Mesenchymal stem cell (in vitro differentiated cells and primary cell): ENCODE results near the gene MATCAP1.

Experiments used
- DNase-seq: peaks from one replicate; pipeline ENCODE4 v3.0.0-alpha.2; 2013
- H2AFZ ChIP-seq: one replicate; pipeline ENCODE4 v1.6.1; 2013; ENCODE audit warnings: low read depth, mild to moderate bottlenecking, control low read depth, inconsistent platforms, low read length, moderate library complexity
- H2AK5ac ChIP-seq: 2 replicates; pipeline ENCODE4 v1.6.1; 2013; ENCODE audit warnings: low read length, moderate library complexity, mild to moderate bottlenecking, inconsistent platforms; ENCODE audit not compliant: severe bottlenecking
- H2BK120ac ChIP-seq: one replicate; pipeline ENCODE4 v1.6.1; 2013; ENCODE audit warnings: low read depth, mild to moderate bottlenecking, inconsistent platforms, low read length, moderate library complexity
- H2BK12ac ChIP-seq, 2 experiments: one replicate each; pipeline ENCODE4 v1.6.1; 2013; ENCODE audit warnings: inconsistent platforms in 2 of 2, low read length in 2 of 2, mild to moderate bottlenecking in 2 of 2, moderate library complexity in 2 of 2, control low read depth in 1 of 2
- H2BK15ac ChIP-seq: one replicate; pipeline ENCODE4 v1.6.1; 2013; ENCODE audit warnings: mild to moderate bottlenecking, low read depth, inconsistent platforms; ENCODE audit not compliant: poor library complexity, severe bottlenecking
- H2BK5ac ChIP-seq: 2 replicates; pipeline ENCODE4 v1.6.1; 2013; ENCODE audit warnings: low read depth, mild to moderate bottlenecking, low read length, control low read depth, inconsistent platforms; ENCODE audit not compliant: poor library complexity, severe bottlenecking
- H3K14ac ChIP-seq, 2 experiments: one replicate each; pipeline ENCODE4 v1.6.1; 2013; ENCODE audit warnings: inconsistent platforms in 2 of 2, low read length in 2 of 2, control low read depth in 1 of 2, mild to moderate bottlenecking in 1 of 2, moderate library complexity in 1 of 2
- H3K18ac ChIP-seq, 2 experiments: one replicate each; pipeline ENCODE4 v1.6.1; 2013; ENCODE audit warnings: inconsistent platforms in 2 of 2, low read length in 2 of 2, control low read depth in 1 of 2, low read depth in 1 of 2, mild to moderate bottlenecking in 1 of 2
- H3K23ac ChIP-seq, 2 experiments: one replicate each; pipeline ENCODE4 v1.6.1; 2013; ENCODE audit warnings: inconsistent platforms in 2 of 2, low read length in 2 of 2, mild to moderate bottlenecking in 2 of 2, moderate library complexity in 2 of 2, control low read depth in 1 of 2
- H3K27ac ChIP-seq: 2 replicates; pipeline ENCODE4 v1.5.1; 2013; ENCODE audit warnings: mild to moderate bottlenecking, moderate library complexity, low read length, control low read depth, inconsistent platforms; ENCODE audit not compliant: poor library complexity, severe bottlenecking
- H3K27me3 ChIP-seq, 2 experiments: 2 replicates each; pipeline versions ENCODE4 v1.6.1 to v1.7.0; 2013; ENCODE audit warnings: low read length in 2 of 2, mild to moderate bottlenecking in 2 of 2, moderate library complexity in 2 of 2, control low read depth in 1 of 2, inconsistent platforms in 1 of 2; ENCODE audit not compliant: control insufficient read depth in 1 of 2, insufficient read depth in 1 of 2
- H3K36me3 ChIP-seq, 2 experiments: 2 replicates each; pipeline versions ENCODE4 v1.6.1 to v1.7.0; 2013; ENCODE audit warnings: low read length in 2 of 2, control low read depth in 1 of 2, inconsistent platforms in 1 of 2, low read depth in 1 of 2, mild to moderate bottlenecking in 1 of 2; ENCODE audit not compliant: insufficient read depth in 2 of 2, control insufficient read depth in 1 of 2
- H3K4ac ChIP-seq, 2 experiments: one replicate each; pipeline ENCODE4 v1.6.1; 2013; ENCODE audit warnings: inconsistent platforms in 2 of 2, low read length in 2 of 2, mild to moderate bottlenecking in 2 of 2, moderate library complexity in 2 of 2, control low read depth in 1 of 2, low read depth in 1 of 2
- H3K4me1 ChIP-seq: 2 replicates; pipeline ENCODE4 v1.6.1; 2013; ENCODE audit warnings: low read depth, low read length, control low read depth; ENCODE audit not compliant: control insufficient read depth, insufficient read depth
- H3K4me2 ChIP-seq: 2 replicates; pipeline ENCODE4 v1.6.1; 2013; ENCODE audit warnings: low read length, mild to moderate bottlenecking, inconsistent platforms; ENCODE audit not compliant: poor library complexity, severe bottlenecking
- H3K4me3 ChIP-seq, 2 experiments: 2 replicates each; pipeline versions ENCODE4 v1.5.1 to v1.7.0; 2013; ENCODE audit warnings: low read length in 2 of 2, mild to moderate bottlenecking in 2 of 2, control low read depth in 1 of 2, low read depth in 1 of 2; ENCODE audit not compliant: insufficient read depth in 1 of 2
- H3K79me1 ChIP-seq: replicated peaks from 2 replicates; pipeline ENCODE4 v1.6.1; 2013; ENCODE audit warnings: mild to moderate bottlenecking, control low read depth, low read length, inconsistent platforms; ENCODE audit not compliant: poor library complexity, severe bottlenecking
- H3K9ac ChIP-seq: 2 replicates; pipeline ENCODE4 v1.7.0; 2013; ENCODE audit warnings: mild to moderate bottlenecking, low read length, moderate library complexity
- H3K9me3 ChIP-seq: 2 replicates; pipeline ENCODE4 v1.7.0; 2013; ENCODE audit warnings: mild to moderate bottlenecking, low read length; ENCODE audit not compliant: control insufficient read depth
- H4K8ac ChIP-seq: one replicate; pipeline ENCODE4 v1.6.1; 2013; ENCODE audit warnings: inconsistent platforms, mild to moderate bottlenecking, low read length, moderate library complexity
- H4K91ac ChIP-seq: one replicate; pipeline ENCODE4 v1.6.1; 2013; ENCODE audit warnings: mild to moderate bottlenecking, low read length, inconsistent platforms
- WGBS: methylation state at CpG from one replicate; pipeline ENCODE4 v1.1.7; 2013; ENCODE audit warnings: mixed read lengths; 5-methylcytosine and 5-hydroxymethylcytosine counted together

Gene MATCAP1

GRCh38 chr16:67184995-67185650 lies 1.4 kb upstream of the MATCAP1 start:
- no peaks in the 10 kb centered on the region for H3K9me3 ChIP-seq
- peaks cover 0 to 6% of the 10 kb centered on the region in 2 experiments for H3K36me3 ChIP-seq
- H3K27me3 ChIP-seq, result no peaks in the 10 kb centered on the region
- H3K18ac ChIP-seq, result no peak overlapping the region
- no peak overlapping the region for H2BK120ac ChIP-seq
- peak overlapping the region in 1 of 2 experiments; percentile 82 for H3K4me3 ChIP-seq
- H3K4ac ChIP-seq, result no peak overlapping the region
- H2BK5ac ChIP-seq, result no peak overlapping the region
- no peak overlapping the region for H2BK15ac ChIP-seq
- peak; percentile 93 for DNase-seq
- H2AFZ ChIP-seq, result no peak overlapping the region
- 23% methylated on average over 43 of the region's 43 CpGs for WGBS
- H4K91ac ChIP-seq, result no peak overlapping the region
- peaks cover 28% of the 10 kb centered on the region for H3K4me1 ChIP-seq
- no peak overlapping the region for H3K14ac ChIP-seq
- H3K79me1 ChIP-seq, result peaks cover 16% of the 10 kb centered on the region
- no peak overlapping the region for H3K27ac ChIP-seq
- H3K23ac ChIP-seq, result peak overlapping the region in 1 of 2 experiments; percentile 2
- no peak overlapping the region for H2BK12ac ChIP-seq
- no peak overlapping the region for H3K4me2 ChIP-seq
- H4K8ac ChIP-seq, result no peak overlapping the region
- peak overlapping the region; percentile 31 for H3K9ac ChIP-seq
- H2AK5ac ChIP-seq, result no peak overlapping the region

DNA sequence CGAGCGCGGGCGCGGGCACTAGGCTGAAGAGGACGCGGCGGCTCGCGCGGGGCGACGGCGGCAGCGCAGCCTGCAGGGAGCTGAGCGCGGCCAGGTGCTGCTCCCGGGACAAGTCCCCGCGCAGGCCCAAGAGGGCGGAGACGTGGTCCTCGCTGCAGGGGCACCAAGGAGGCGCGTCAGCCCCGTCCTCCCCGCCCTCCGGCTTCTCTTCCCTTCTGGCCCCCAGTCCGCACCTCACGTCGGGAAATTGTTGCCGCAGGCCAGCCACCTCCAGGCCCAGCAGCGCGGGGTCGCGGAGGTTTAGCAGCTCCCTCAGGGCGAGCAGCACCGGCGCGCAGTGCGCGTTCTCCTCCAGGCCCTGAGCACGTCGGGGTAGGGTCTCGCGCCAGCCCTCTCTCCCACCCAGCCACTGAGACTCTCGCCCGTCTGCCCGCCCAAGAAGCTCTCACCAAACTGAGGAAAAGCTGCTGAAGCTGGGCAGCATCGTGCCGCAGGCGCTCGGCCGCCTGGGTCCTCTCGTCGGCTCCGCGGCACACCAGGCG lies 761 bp upstream of the MATCAP1 start:
- H3K18ac ChIP-seq, result peak overlapping the region in 1 of 2 experiments; percentile 54
- WGBS, result 16% methylated on average over 42 of the region's 59 CpGs

GRCh38 chr16:67183284-67183626 lies 508 bp downstream of the MATCAP1 start:
- Histone ChIP-seq H2BK5ac (no peak overlapping the region), H3K36me3 (peaks cover 0 to 15% of the 10 kb centered on the region in 2 experiments), H2AFZ (no peak overlapping the region), H2BK12ac (no peak overlapping the region), H3K27ac (no peak overlapping the region), H3K9ac (peak overlapping the region; percentile 89), H3K14ac (no peak overlapping the region), H3K4me2 (peak overlapping the region; percentile 64), H2BK15ac (peak overlapping the region; percentile 8), H3K79me1 (peaks cover 24% of the 10 kb centered on the region), H3K23ac (no peak overlapping the region), H3K18ac (no peak overlapping the region), H3K4me3 (peak overlapping the region; percentile 50 to 82), H3K4ac (peak overlapping the region in 1 of 2 experiments; percentile 19), H3K4me1 (peaks cover 35% of the 10 kb centered on the region), H2BK120ac (no peak overlapping the region), H4K91ac (no peak overlapping the region), H3K9me3 (no peaks in the 10 kb centered on the region), H2AK5ac (no peak overlapping the region), H4K8ac (no peak overlapping the region), H3K27me3 (no peaks in the 10 kb centered on the region)
- 4% methylated on average over 11 of the region's 11 CpGs for WGBS
- DNase-seq, result no peak

More for the DNA sequence above, 761 bp upstream of the MATCAP1 start:
- H3K27me3 ChIP-seq, result no peaks in the 10 kb centered on the region
- peaks cover 21% of the 10 kb centered on the region for H3K79me1 ChIP-seq
- H3K4me3 ChIP-seq, result peak overlapping the region; percentile 82 to 89
- H3K9ac ChIP-seq, result peak overlapping the region; percentile 89
- H2BK5ac ChIP-seq, result no peak overlapping the region
- H3K4ac ChIP-seq, result no peak overlapping the region
- H3K14ac ChIP-seq, result peak overlapping the region in 1 of 2 experiments; percentile 38
- no peak overlapping the region for H2BK12ac ChIP-seq
- H3K36me3 ChIP-seq, result peaks cover 0 to 12% of the 10 kb centered on the region in 2 experiments
- no peaks in the 10 kb centered on the region for H3K9me3 ChIP-seq
- peak overlapping the region; percentile 83 for H2AFZ ChIP-seq
- no peak overlapping the region for H2BK120ac ChIP-seq
- no peak overlapping the region for H3K27ac ChIP-seq
- no peak overlapping the region for H2AK5ac ChIP-seq
- H3K4me1 ChIP-seq, result peaks cover 29% of the 10 kb centered on the region
- peak overlapping the region; percentile 10 for H4K91ac ChIP-seq
- no peak overlapping the region for H2BK15ac ChIP-seq
- no peak overlapping the region for H4K8ac ChIP-seq
- H3K4me2 ChIP-seq, result peak overlapping the region; percentile 99
- no peak for DNase-seq
- H3K23ac ChIP-seq, result peak overlapping the region in 1 of 2 experiments; percentile 2

DNA sequence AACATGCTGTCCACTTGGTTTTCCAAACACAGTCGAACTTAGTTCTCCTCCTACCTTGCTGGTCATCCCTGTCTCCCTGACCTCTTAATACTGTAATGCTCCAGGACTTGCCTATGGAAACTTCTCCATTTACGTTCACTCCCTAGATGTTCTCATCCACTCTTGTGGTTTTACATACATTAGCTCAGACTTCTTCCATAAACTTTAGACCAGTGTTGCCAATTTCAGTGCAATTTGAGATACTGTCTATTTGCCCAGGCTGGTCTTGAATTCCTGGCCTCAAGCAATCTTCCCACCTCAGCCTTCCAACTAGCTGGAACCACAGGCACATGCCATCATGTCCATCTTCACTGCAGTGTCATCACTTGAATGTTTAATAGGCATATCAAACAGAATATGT lies 1.5 kb downstream of the MATCAP1 start:
- H3K27ac ChIP-seq, result no peak overlapping the region

More for the DNA sequence above, 1.5 kb downstream of the MATCAP1 start:
- Histone ChIP-seq H3K4me1 (peaks cover 41% of the 10 kb centered on the region), H2BK12ac (no peak overlapping the region), H4K91ac (no peak overlapping the region), H3K9me3 (no peaks in the 10 kb centered on the region), H3K4ac (no peak overlapping the region), H3K14ac (no peak overlapping the region), H2AK5ac (no peak overlapping the region), H3K18ac (no peak overlapping the region), H2BK120ac (no peak overlapping the region), H4K8ac (no peak overlapping the region), H3K36me3 (peaks cover 0 to 15% of the 10 kb centered on the region in 2 experiments), H3K4me3 (peak overlapping the region in 1 of 2 experiments; percentile 82), H2BK5ac (no peak overlapping the region), H2AFZ (no peak overlapping the region), H3K27me3 (no peaks in the 10 kb centered on the region), H3K9ac (peak overlapping the region; percentile 89), H3K79me1 (peaks cover 27% of the 10 kb centered on the region), H2BK15ac (no peak overlapping the region), H3K23ac (no peak overlapping the region), H3K4me2 (no peak overlapping the region)
- 88% methylated on average over 2 of the region's 2 CpGs for whole genome bisulfite sequencing
- DNase-seq, result peak; percentile 44
